Suprapubic skin (tissue), 3 donors: Measurements from ENCODE around the gene IGFLR1.

Experiments used
- EP300 ChIP-seq: sonication (generic); formaldehyde crosslinking; IDR thresholded peaks from one replicate; pipeline ENCODE4 v1.6.1; 2017; ENCODE audit warnings: antibody characterized with exemption
- POLR2A ChIP-seq, 2 donors: fragments of 450-650 bp; IDR thresholded peaks; one replicate each; pipeline ENCODE4 v1.6.1; 2017; ENCODE audit warnings: antibody characterized with exemption in 2 of 2, mild to moderate bottlenecking in 2 of 2, moderate library complexity in 2 of 2
- TF ChIP-seq, protein P1 (sequence below), 2 donors: fragments of 200-600 bp in 1 of 2; fragments of 450-650 bp in 1 of 2; sonication (generic) in 1 of 2; IDR thresholded peaks; one replicate each; pipeline ENCODE4 v1.5.1; 2016 to 2019; ENCODE audit warnings: antibody characterized with exemption in 2 of 2, mild to moderate bottlenecking in 1 of 2, moderate library complexity in 1 of 2

DNA sequence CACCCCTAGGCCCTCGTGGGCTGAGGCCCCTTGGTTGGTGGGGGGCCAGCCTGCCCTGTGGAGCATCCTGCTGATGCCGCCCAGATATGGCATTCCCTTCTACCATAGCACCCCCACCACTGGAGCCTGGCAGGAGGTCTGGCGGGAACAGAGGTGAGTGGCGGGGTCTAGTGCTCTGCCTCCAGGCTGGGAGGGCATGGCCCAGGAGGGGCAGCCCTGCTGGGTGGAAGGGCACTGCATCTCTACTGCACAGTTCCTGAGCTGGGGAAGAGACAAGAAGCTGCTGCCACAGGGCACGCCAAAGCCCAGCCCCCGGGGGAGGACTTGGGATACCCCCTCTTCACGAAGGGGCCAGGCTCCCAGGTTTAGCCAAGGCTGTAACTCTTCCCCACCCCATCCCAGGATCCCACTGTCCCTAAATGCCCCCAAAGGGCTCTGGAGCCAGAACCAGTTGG lies 26.9 kb downstream of the IGFLR1 start:
- TF ChIP-seq, protein P1, sequence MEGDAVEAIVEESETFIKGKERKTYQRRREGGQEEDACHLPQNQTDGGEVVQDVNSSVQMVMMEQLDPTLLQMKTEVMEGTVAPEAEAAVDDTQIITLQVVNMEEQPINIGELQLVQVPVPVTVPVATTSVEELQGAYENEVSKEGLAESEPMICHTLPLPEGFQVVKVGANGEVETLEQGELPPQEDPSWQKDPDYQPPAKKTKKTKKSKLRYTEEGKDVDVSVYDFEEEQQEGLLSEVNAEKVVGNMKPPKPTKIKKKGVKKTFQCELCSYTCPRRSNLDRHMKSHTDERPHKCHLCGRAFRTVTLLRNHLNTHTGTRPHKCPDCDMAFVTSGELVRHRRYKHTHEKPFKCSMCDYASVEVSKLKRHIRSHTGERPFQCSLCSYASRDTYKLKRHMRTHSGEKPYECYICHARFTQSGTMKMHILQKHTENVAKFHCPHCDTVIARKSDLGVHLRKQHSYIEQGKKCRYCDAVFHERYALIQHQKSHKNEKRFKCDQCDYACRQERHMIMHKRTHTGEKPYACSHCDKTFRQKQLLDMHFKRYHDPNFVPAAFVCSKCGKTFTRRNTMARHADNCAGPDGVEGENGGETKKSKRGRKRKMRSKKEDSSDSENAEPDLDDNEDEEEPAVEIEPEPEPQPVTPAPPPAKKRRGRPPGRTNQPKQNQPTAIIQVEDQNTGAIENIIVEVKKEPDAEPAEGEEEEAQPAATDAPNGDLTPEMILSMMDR (IDR thresholded peaks at IDR 0.05): no peak
- TF ChIP-seq EP300 (no peak), POLR2A (IDR thresholded peaks at IDR 0.05) (no peak)
